Natural killer cell (primary cell): ENCODE results near the gene HTR2C. TPM values are rescaled to one million over a fixed set of nuclear protein-coding genes. Genes with fewer than 3 reads are reported as not detected.

Source experiments
- ATAC-seq, 3 donors: fragments of 150-1000 bp in 2 of 3; fragments of 200-7000 bp in 1 of 3; cut with Tn5 transposase; 1 replicate in 1 of 3; 2 replicates in 2 of 3; pipeline ENCODE4 v1.10.0; 2021; ENCODE audit warnings: mild to moderate bottlenecking in 2 of 3, moderate library complexity in 2 of 3
- DNase-seq, 2 donors: peaks; one replicate each; pipeline versions ENCODE4 v3.0.0 to v3.0.0-alpha.2; 2013 to 2021; ENCODE audit warnings: mixed read lengths in 1 of 2
- H3K27ac ChIP-seq: one replicate; pipeline ENCODE4 v1.5.1; 2013; ENCODE audit warnings: mild to moderate bottlenecking, low read length
- H3K27me3 ChIP-seq: one replicate; pipeline ENCODE4 v1.6.1; 2013; ENCODE audit warnings: low read length; ENCODE audit not compliant: control insufficient read depth, insufficient read depth
- H3K36me3 ChIP-seq: one replicate; pipeline ENCODE4 v1.6.1; 2013; ENCODE audit warnings: low read length; ENCODE audit not compliant: control insufficient read depth, insufficient read depth
- H3K4me1 ChIP-seq: one replicate; pipeline ENCODE4 v1.6.1; 2013; ENCODE audit warnings: low read length; ENCODE audit not compliant: control insufficient read depth, insufficient read depth
- H3K4me3 ChIP-seq: one replicate; pipeline ENCODE4 v1.5.1; 2013; ENCODE audit warnings: low read length
- H3K9me3 ChIP-seq: one replicate; pipeline ENCODE4 v1.6.1; 2013; ENCODE audit warnings: low read length; ENCODE audit not compliant: control insufficient read depth, insufficient read depth
- H3K27ac Mint-ChIP-seq, 2 donors: one replicate each; pipeline ENCODE4 v1.8.0; 2022; ENCODE audit warnings: mild to moderate bottlenecking in 2 of 2, mixed read lengths in 2 of 2, moderate library complexity in 1 of 2
- H3K27me3 Mint-ChIP-seq, 2 donors: one replicate each; pipeline ENCODE4 v1.8.0; 2022; ENCODE audit warnings: low read depth in 2 of 2, mixed read lengths in 2 of 2
- H3K36me3 Mint-ChIP-seq: one replicate; pipeline ENCODE4 v1.8.0; 2022; ENCODE audit warnings: mixed read lengths
- H3K4me1 Mint-ChIP-seq, 2 donors: one replicate each; pipeline ENCODE4 v1.8.0; 2022; ENCODE audit warnings: mixed read lengths in 2 of 2
- H3K4me3 Mint-ChIP-seq: one replicate; pipeline ENCODE4 v1.8.0; 2022; ENCODE audit warnings: mild to moderate bottlenecking, moderate library complexity, mixed read lengths
- H3K9me3 Mint-ChIP-seq, 2 donors: one replicate each; pipeline ENCODE4 v1.8.0; 2022; ENCODE audit warnings: mixed read lengths in 2 of 2
- WGBS: methylation state at CpG from one replicate; pipeline ENCODE4 v1.1.7; 2013; ENCODE audit warnings: missing lambda C conversion rate; ENCODE audit not compliant: insufficient coverage; 5-methylcytosine and 5-hydroxymethylcytosine counted together
- intact Hi-C: fragments of 100-400 bp; cut with micrococcal nuclease; formaldehyde crosslinking; loops from one replicate; pipeline ENCODE4 v1.14.2; 2022
- total RNA-seq, 4 donors: library from RNA; stranded (reverse); fragments of 120-200 nt in 1 of 4; gene quantifications; one replicate each; pipeline versions ENCODE4 v1.2.3 to v1.2.4, GENCODE V29; 2013 to 2022
- TF ChIP-seq, protein P1 (sequence below): fragments of 200-600 bp; IDR thresholded peaks from one replicate; pipeline ENCODE4 v1.8.0; 2022; ENCODE audit warnings: antibody characterized with exemption

The HTR2C gene
- total RNA-seq, 3 donors from 2014 or later (not counting 1 experiment from before 2014, with no cell fraction given) = not detected

DNA sequence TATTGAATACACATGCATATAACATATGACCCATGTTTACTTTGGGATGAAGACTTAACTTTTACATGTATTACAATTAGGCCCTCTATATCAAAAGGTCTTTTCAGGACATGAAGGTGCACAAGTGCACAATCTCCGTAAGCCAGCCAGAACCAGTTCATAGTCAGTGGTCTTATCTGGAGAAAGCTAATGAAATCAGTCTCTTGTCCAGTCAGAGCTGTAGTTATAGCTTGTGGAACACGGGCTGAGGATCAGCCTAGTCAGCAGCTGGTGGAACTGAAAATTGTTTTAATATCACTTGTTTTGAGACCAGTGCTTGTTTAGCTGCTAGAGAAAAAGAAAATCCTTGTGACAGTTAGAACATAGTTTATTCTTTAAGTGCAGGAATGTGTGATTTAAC lies 235.6 kb downstream of the HTR2C start:
- Histone ChIP-seq H3K27me3 (no peaks in the 10 kb centered on the region), H3K4me1 (no peaks in the 10 kb centered on the region), H3K27ac (no peak overlapping the region), H3K36me3 (no peaks in the 10 kb centered on the region), H3K4me3 (no peak overlapping the region), H3K9me3 (no peaks in the 10 kb centered on the region)
- DNase-seq = no peak
- intact Hi-C loops = no loop called here
- no peak for ATAC-seq
- Mint-ChIP-seq H3K27ac (no peak overlapping the region), H3K9me3 (peaks cover 0 to 6% of the 10 kb centered on the region in 2 donors), H3K27me3 (no peaks in the 10 kb centered on the region), H3K4me1 (no peaks in the 10 kb centered on the region), H3K36me3 (no peaks in the 10 kb centered on the region), H3K4me3 (no peak overlapping the region)
- 82% methylated on average over 2 of the region's 2 CpGs for WGBS
- TF ChIP-seq, protein P1, sequence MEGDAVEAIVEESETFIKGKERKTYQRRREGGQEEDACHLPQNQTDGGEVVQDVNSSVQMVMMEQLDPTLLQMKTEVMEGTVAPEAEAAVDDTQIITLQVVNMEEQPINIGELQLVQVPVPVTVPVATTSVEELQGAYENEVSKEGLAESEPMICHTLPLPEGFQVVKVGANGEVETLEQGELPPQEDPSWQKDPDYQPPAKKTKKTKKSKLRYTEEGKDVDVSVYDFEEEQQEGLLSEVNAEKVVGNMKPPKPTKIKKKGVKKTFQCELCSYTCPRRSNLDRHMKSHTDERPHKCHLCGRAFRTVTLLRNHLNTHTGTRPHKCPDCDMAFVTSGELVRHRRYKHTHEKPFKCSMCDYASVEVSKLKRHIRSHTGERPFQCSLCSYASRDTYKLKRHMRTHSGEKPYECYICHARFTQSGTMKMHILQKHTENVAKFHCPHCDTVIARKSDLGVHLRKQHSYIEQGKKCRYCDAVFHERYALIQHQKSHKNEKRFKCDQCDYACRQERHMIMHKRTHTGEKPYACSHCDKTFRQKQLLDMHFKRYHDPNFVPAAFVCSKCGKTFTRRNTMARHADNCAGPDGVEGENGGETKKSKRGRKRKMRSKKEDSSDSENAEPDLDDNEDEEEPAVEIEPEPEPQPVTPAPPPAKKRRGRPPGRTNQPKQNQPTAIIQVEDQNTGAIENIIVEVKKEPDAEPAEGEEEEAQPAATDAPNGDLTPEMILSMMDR = no peak

DNA sequence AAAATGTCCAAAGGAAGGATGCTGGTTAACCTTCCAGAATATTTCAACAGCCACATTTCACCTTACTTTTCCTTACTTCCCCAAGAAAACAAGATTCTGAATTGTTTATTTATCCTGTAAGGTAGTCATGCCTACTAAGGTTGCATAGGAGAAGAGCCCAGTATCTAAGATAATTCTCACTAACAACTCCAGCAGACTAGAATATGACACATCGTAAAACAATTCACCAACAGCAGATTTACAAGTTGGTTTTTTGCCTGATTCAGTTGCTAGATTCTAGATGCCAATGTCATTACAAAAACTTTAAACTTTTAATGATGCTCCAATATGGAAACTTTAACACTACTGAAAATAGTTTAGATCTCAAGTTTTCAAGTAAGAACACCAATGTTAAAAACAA lies 257.2 kb downstream of the HTR2C start:
- no peaks in the 10 kb centered on the region for H3K4me1 ChIP-seq
- H3K4me1 Mint-ChIP-seq = no peaks in the 10 kb centered on the region
- no peaks in the 10 kb centered on the region for H3K9me3 ChIP-seq
- H3K27ac ChIP-seq = no peak overlapping the region
- TF ChIP-seq, protein P1 = no peak
- DNase-seq (no peak), ATAC-seq (no peak)
- H3K9me3 Mint-ChIP-seq = peaks cover 2 to 10% of the 10 kb centered on the region in 2 donors
- H3K27me3 Mint-ChIP-seq = peaks cover 0 to 15% of the 10 kb centered on the region in 2 donors
- no peak overlapping the region for H3K4me3 Mint-ChIP-seq
- no peaks in the 10 kb centered on the region for H3K36me3 Mint-ChIP-seq
- H3K27ac Mint-ChIP-seq = no peak overlapping the region
- intact Hi-C loops = no loop called here
- no peaks in the 10 kb centered on the region for H3K36me3 ChIP-seq
- H3K4me3 ChIP-seq = no peak overlapping the region
- H3K27me3 ChIP-seq = no peaks in the 10 kb centered on the region
- 88% methylated on average over 1 of the region's 1 CpG for WGBS

DNA sequence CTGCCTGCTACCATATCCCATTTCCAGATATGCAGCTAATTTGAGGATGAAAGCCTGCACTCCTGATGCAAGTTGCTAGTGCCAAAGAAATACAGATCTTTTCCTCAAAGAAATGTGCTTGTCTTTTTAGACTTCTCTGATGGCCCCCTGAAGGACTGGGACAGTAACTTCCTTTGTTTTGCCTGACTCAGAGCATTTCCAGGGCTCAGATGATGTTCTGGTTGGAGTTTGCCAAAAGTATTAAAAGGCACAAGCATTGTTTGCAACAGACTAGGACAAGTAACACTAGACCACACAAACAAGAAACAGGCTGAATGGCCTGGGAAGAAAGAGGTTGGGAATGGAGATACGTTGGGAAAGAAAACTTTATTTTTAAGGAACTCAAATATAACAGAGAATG lies 258.3 kb downstream of the HTR2C start:
- no peaks in the 10 kb centered on the region for H3K36me3 ChIP-seq
- DNase-seq (no peak), ATAC-seq (no peak)
- no peaks in the 10 kb centered on the region for H3K36me3 Mint-ChIP-seq
- TF ChIP-seq, protein P1 = no peak
- no peaks in the 10 kb centered on the region for H3K27me3 ChIP-seq
- no CpG with 5 or more reads among the region's 1 CpG for WGBS
- no peaks in the 10 kb centered on the region for H3K4me1 Mint-ChIP-seq
- H3K4me3 ChIP-seq = no peak overlapping the region
- H3K27me3 Mint-ChIP-seq = peaks cover 0 to 15% of the 10 kb centered on the region in 2 donors
- intact Hi-C loops = no loop called here
- H3K4me3 Mint-ChIP-seq = no peak overlapping the region
- no peak overlapping the region for H3K27ac ChIP-seq
- no peaks in the 10 kb centered on the region for H3K4me1 ChIP-seq
- no peaks in the 10 kb centered on the region for H3K9me3 ChIP-seq
- H3K9me3 Mint-ChIP-seq = peaks cover 2 to 10% of the 10 kb centered on the region in 2 donors
- no peak overlapping the region for H3K27ac Mint-ChIP-seq

DNA sequence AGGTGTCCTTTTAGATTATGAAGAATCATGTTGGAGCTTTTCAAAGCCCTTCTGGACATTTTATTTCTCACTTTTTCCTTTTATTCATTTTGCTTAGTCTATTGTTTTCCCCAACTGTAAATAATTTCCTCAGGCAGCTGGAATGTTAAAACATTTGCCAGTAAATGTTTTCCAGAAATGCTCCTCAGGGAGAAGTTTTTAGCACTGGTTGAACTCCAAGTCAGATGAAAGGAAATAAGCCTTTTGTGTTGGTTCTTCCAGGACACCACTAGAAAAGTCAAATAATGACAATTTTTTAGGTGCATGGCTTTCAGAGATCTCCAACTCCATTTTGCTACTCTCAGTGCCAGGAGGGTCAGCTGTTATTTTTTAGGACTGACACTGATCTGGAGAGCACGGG lies 305.6 kb downstream of the HTR2C start:
- no CpG with 5 or more reads among the region's 1 CpG for WGBS

More for the DNA sequence above, 305.6 kb downstream of the HTR2C start:
- ATAC-seq = no peak
- DNase-seq = no peak
- Histone ChIP-seq H3K27me3 (no peaks in the 10 kb centered on the region), H3K4me1 (no peaks in the 10 kb centered on the region), H3K36me3 (no peaks in the 10 kb centered on the region), H3K9me3 (no peaks in the 10 kb centered on the region), H3K27ac (no peak overlapping the region), H3K4me3 (no peak overlapping the region)
- H3K27me3 Mint-ChIP-seq = peaks cover 0 to 5% of the 10 kb centered on the region in 2 donors
- H3K9me3 Mint-ChIP-seq = peaks cover 4 to 10% of the 10 kb centered on the region in 2 donors
- intact Hi-C loops = no loop called here
- no peaks in the 10 kb centered on the region for H3K4me1 Mint-ChIP-seq
- no peak overlapping the region for H3K4me3 Mint-ChIP-seq
- no peak overlapping the region for H3K27ac Mint-ChIP-seq
- TF ChIP-seq, protein P1 = no peak
- no peaks in the 10 kb centered on the region for H3K36me3 Mint-ChIP-seq
